NT2/D1 (cell line): Measurements from ENCODE around the gene SPTBN5.

Experiments used
- SUZ12 ChIP-seq: IDR thresholded peaks from 2 replicates; pipeline ENCODE4 v1.6.1; 2011; ENCODE audit not compliant: insufficient read length, insufficient read depth; ENCODE audit errors: extremely low read depth
- YY1 ChIP-seq: IDR thresholded peaks from 2 replicates; pipeline ENCODE4 v1.6.1; 2011; ENCODE audit not compliant: insufficient read length, insufficient read depth

- TF ChIP-seq YY1 (no peak), SUZ12 (no peak)
These were observed 35.1 kb downstream of the SPTBN5 start for GRCh38 chr15:41858756-41859155.
